Measurements from ENCODE around the gene LDHA.

LDHA gene

DNA sequence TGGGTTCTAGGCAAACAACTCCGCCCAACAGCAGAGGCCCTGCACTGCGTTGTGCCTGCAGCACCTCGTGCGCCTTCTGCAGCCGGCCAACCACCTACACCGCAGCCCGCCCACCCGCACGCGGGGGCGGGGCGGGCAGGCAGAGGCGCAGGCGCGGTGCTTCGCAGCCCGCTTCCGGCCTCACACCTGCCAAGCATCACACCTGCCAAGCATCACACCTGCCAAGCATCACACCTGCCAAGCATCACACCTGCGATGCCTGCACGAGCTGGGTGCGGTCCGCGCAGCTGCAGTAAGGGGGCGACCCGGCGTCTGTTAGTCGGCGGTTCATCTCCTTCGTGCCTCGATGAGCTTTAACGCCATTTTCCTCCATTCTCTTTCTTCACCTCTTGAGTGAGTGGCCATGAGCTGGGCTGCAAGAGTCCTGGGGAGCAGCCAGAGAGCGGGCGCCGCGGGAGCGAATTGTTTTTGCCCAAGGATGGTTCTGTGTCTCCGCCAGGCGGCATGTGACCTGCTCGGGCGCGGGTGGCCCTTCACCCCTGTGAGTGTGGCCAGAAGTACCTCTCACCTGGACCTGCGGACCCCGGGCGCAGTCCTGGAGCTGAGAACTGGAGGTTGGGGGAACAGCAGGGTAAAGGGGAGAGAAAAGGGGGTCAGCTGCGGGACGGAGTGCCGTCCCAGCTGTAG is 61.5 kb downstream of the LDHA start, which contains the start of gene LDHAL6A:
Gene LDHAL6A (plus strand): TSS at position 171 of the 687 bp plus-strand sequence. CDS start 825 bp downstream, outside the sequence.
- H3K9ac ChIP-seq (ENCODE audit: insufficient read length, low read depth): no peak within 1 kb of the TSS
- TF ChIP-seq ZNF274 (IDR thresholded peaks at IDR 0.05; ENCODE audit: low read depth, low read length) (no peak), YY1 (IDR thresholded peaks at IDR 0.05; ENCODE audit: insufficient read depth, insufficient read length) (no peak), SUZ12 (IDR thresholded peaks at IDR 0.05; ENCODE audit: extremely low read depth, insufficient read depth, insufficient read length) (no peak)
- DNase-seq (ENCODE audit: low read depth, low spot score): no peak
- H3K9me3 ChIP-seq (ENCODE audit: insufficient read depth, low read length): no peaks in the 10 kb centered on the region
- no peak within 1 kb of the TSS for H3K4me3 ChIP-seq (ENCODE audit: insufficient read length, low read depth)
- H3K27me3 ChIP-seq (ENCODE audit: insufficient read depth, insufficient read length): no peaks in the 10 kb centered on the region
- H3K4me1 ChIP-seq (ENCODE audit: insufficient read depth, insufficient read length): no peaks in the 10 kb centered on the region
- H3K36me3 ChIP-seq (ENCODE audit: insufficient read depth, insufficient read length, low read length): no peaks in the 10 kb centered on the region

DNA sequence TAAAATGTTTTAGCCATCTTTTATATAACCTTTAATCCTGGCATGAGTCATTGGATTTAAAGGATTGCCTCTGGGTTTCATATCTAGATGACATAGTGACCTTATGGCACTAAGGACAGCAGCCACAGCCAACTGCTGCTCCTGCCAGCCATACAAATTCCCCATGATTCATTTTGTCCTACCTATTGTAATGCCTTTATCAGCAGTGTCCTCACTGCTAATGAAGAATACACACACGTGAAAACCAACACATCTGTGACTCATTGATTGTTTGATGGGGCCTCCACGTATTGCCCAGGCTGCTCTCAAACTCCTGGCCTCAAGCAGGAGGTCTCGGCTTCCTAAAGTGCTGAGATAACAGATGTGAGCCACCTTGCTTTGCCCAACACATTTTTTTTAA is 63.1 kb downstream of the LDHA start:
- TF ChIP-seq ZNF274 (IDR thresholded peaks at IDR 0.05; ENCODE audit: low read depth, low read length) (no peak), YY1 (IDR thresholded peaks at IDR 0.05; ENCODE audit: insufficient read depth, insufficient read length) (no peak), SUZ12 (IDR thresholded peaks at IDR 0.05; ENCODE audit: extremely low read depth, insufficient read depth, insufficient read length) (no peak)
- DNase-seq (ENCODE audit: low read depth, low spot score): no peak
- Histone ChIP-seq H3K4me3 (ENCODE audit: insufficient read length, low read depth) (no peak overlapping the region), H3K9me3 (ENCODE audit: insufficient read depth, low read length) (no peaks in the 10 kb centered on the region), H3K36me3 (ENCODE audit: insufficient read depth, insufficient read length, low read length) (no peaks in the 10 kb centered on the region), H3K27me3 (ENCODE audit: insufficient read depth, insufficient read length) (no peaks in the 10 kb centered on the region), H3K4me1 (ENCODE audit: insufficient read depth, insufficient read length) (no peaks in the 10 kb centered on the region), H3K9ac (ENCODE audit: insufficient read length, low read depth) (no peak overlapping the region)

Data from NT2/D1 (cell line).